KBM-7 (cell line): ENCODE results near the gene PIH1D1.

Experiments
- DNase-seq: peaks from one replicate; pipeline ENCODE4 v3.0.0-alpha.2; 2015
- in situ Hi-C: fragments of 300-500 bp; cut with MboI; formaldehyde crosslinking; loops from 2 replicates; pipeline ENCODE4 v1.14.3; 2020; ENCODE audit warnings: low sequenced_read_pairs, low pct_unique_long_range_greater_than_20kb, mixed read lengths

PIH1D1 gene

DNA sequence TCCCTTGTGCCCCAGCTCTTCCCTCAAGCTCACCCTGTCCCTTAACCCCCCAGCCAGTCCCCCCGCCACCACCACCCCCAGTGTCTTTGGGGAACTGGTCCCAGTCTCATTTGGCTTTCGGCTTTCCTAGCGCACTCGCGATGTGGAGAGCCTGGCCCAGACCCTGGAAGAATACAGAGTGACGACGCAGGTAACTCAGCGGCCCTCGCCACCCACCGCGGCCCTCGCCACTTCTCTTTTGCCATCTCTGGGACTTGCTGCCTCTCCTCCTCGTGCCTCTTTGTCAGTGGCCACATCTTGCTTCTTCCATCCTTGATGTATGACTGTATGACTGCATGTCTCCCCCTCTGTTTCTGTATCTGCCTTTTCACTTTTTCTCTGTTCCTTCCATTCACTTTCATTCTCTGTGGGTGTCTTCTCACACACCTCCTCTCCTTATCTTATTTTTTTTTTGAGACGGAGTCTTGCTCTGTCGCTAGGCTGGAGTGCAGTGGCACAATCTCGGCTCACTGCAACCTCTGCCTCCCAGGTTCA is 44.1 kb downstream of the PIH1D1 start:
- in situ Hi-C loops: no loop called here
- DNase-seq: no peak

DNA sequence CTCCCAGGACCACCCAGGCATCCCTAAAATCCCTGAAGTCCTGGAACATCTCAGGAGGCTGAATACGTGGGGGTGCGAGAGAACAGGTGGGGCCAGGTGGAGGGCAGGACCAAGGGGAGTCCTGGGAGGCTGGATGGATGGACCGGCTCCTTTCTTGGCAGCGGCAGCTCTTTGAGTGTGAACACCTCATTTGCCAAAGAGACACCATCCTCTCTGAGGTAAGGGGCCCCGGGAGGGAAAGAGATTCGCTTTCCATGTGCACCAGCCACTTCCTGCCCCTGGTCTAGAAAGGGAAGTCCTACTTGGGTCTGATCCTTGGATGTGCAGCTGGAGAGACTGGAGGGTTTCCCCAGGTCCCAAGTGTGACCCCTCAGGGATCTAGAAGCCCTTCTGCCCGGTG is 44.5 kb downstream of the PIH1D1 start:
- in situ Hi-C loops: no loop called here
- DNase-seq: no peak

DNA sequence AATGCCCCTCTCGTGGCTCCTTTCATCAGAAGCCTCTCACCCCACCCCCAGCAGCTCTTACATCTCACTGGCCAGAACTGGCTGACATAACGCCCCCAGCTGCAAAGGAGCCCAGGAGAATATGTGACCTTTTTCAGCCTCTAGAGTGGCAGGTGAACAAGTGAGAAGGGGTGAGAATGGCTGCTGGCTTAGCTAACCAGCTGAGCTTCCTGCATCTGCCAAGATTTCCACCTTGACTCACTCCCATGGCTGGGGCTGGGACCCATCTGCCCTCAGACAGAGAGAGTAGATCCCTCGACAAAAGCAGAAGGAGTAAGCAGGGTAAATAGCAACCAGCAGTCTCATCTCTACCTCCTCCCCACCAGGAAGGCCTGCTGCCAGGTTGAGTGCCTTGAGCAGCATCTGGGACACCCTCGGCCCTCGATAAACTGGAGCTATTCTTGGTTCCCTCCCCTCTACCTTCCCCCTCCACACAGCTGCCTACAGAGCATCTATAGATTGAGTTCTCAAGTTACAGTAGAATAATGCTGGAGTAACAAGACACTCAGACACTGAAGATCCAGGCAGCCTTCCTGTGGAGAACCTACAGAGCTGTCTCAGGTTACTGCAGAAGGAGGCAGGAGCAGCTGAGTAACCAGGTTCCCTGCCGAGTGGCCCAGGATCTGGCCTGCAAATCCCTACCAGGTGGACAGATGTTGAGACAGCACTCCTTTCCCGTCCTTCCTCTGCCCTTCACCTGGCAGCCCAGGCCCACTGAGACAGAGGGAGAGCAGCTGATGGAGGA is 48.0 kb downstream of the PIH1D1 start:
- in situ Hi-C loops: no loop called here
- DNase-seq: peak; percentile 14

DNA sequence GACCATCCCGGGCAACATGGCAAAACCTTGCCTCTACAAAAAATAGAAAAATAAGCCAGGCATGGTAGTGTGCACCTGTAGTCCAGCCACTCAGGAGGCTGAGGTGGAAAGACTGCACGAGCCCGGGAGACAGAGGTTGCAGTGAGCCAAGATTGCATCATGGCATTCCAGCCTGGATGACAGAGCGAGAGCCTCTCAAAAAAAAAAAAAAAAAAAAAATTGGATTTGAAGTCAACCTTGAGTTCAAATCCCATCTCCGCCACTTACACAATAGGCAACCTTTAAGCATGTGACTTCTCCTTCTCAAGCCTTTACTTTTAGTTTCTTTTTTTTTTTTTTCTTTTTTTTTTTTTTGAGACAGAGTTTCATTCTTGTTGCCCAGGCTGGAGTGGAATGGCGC is 51.6 kb downstream of the PIH1D1 start:
- no peak for DNase-seq
- in situ Hi-C loops: no loop called here

DNA sequence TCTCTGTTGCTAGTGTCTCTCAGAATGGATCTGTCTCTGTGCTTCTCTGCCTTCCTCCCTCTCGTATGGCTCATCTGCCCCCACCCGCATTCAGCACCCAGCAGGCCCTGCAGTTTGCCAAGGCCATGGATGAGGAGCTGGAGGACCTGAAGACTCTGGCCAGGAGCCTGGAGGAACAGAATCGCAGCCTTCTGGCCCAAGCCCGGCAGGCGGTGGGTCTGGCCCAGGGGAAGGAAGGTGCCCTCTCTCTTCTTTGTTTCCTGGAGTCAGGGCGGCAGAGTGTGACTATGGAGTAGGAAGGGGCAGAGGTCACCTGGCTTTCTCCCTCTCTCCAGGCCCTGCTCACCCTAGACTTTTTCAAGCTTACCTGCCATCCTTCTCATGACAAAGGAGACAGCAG is 52.7 kb downstream of the PIH1D1 start:
- in situ Hi-C loops: no loop called here
- no peak for DNase-seq

DNA sequence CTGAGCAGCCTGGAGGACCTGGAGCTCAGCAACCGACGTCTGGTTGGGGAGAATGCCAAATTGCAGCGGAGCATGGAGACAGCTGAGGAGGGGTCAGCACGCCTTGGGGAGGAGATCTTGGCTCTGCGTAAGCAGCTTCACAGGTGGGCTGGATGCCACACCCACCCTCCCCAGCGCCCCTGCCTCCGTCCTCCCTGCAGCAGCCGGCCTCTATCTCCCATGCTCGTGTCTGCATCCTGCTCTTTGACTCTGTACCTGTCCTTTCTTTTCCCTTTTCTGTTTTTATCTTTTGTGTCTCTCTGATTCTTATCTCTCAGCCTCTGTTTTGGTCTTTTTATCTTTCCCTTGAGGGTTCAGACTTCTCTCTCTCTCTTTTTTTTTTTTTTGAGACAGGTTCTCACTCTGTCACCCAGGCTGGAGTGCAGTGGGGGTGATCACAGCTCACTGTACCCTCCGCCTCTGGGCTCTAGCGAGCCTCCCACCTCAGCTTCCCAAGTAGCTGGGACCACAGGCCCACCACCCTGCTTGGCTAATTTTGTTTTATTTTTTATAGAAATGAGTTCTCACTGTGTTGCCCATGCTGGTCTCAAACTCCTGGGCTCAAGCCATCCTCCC is 53.5 kb downstream of the PIH1D1 start:
- in situ Hi-C loops: no loop called here
- DNase-seq: no peak

DNA sequence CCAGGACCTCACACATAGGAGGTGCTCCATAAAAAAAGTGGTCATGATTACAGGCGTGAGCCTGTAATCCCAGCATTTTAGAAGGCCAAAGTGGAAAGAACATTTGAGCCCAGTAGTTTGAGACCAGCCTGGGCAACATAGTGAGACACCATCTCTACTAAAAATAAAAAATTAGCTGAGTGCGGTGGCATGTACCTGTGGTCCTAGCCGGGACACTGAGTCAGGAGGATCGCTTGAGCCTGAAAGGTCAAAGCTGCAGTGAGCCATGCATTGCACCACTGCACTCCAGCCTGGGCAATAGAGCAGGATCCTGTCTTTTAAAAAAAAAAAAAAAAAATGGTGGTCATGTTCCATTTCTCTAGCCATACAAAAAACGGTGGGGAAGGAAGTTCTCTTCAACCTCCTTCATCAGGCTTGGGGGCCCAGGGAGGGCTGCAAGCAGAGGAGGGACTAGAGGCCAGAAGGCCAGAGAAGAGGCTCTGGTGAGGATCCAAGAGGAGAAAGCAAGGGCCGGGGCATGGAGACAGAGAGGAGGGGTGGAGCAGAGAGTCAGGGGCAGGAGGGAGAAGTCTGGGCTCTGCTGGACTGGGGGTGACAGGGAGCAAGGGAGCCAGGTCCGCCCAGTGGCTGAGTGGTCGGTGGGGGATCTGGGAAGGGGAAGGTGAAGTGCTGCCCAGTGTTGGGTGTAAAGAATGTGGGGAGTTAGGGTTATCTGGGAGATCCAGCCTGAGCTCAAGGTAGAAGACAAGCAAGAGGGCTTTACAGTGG is 54.7 kb downstream of the PIH1D1 start:
- DNase-seq: no peak
- in situ Hi-C loops: no loop called here
